ENCODE results near the gene RBPJL. TPM values are rescaled to one million over a fixed set of nuclear protein-coding genes. Genes with fewer than 3 reads are reported as not detected.

Gene RBPJL
- total RNA-seq, 1 experiment from 2014 or later: not detected

- H3K27me3 ChIP-seq (ENCODE audit: low read length): no peaks in the 10 kb centered on the region
- no TSS peak for BruUV-seq (replicated peaks)
- H3K9me2 ChIP-seq (replicated peaks; ENCODE audit: low read length): no peaks in the 10 kb centered on the region
- intact Hi-C loops (cut with micrococcal nuclease): loop anchor here (10.0 kb wide), 1 partner anchor 432 kb away; no protein-coding TSS in a partner anchor
- ATAC-seq: no peak
- peaks cover 15% of the 10 kb centered on the region for H3F3A ChIP-seq (ENCODE audit: low read length, unreplicated experiment)
- no peak for DNase-seq
- peak overlapping the region; percentile 98 for H3K4me2 ChIP-seq (ENCODE audit: low read length)
- no peak overlapping the region for H2AFZ ChIP-seq (ENCODE audit: low read length)
- no peaks in the 10 kb centered on the region for H3K9me3 ChIP-seq (ENCODE audit: low read length)
- CTCF ChIA-PET: interaction anchor here (1.4 kb wide), 1 partner anchor 20 kb away, joined by 8 read pairs; no protein-coding TSS in a partner anchor
- H3K4me1 ChIP-seq (ENCODE audit: insufficient read depth, low read length): peaks cover 89% of the 10 kb centered on the region
- H3K4me3 ChIP-seq (ENCODE audit: low read length): peak overlapping the region; percentile 61
- POLR2A ChIA-PET (ENCODE audit: unreplicated experiment): no interaction called here
- peaks cover 28% of the 10 kb centered on the region for H3K36me3 ChIP-seq (ENCODE audit: low read depth, low read length)
- H4K20me1 ChIP-seq (ENCODE audit: low read length): peaks cover 42% of the 10 kb centered on the region
- peaks cover 97% of the 10 kb centered on the region for H3K79me2 ChIP-seq (ENCODE audit: low read length)
- peak overlapping the region; percentile 95 for H3K27ac ChIP-seq (ENCODE audit: low read length)
- TF ChIP-seq CTCF (conservative IDR thresholded peaks at IDR 0.05; ENCODE audit: low read depth, low read length) (no peak), EZH2phosphoT487 (IDR thresholded peaks at IDR 0.05; ENCODE audit: borderline replicate concordance, low read length) (no peak)
- peak overlapping the region; percentile 82 for H3K9ac ChIP-seq (ENCODE audit: low read length)
Measured at GRCh38 chr20:45342855-45343531, 36.4 kb downstream of the RBPJL start.

- Histone ChIP-seq H3K27me3 (ENCODE audit: low read length) (no peaks in the 10 kb centered on the region), H3K9ac (ENCODE audit: low read length) (peak overlapping the region; percentile 82), H3K36me3 (ENCODE audit: low read depth, low read length) (peaks cover 27% of the 10 kb centered on the region), H3K9me2 (replicated peaks; ENCODE audit: low read length) (no peaks in the 10 kb centered on the region), H4K20me1 (ENCODE audit: low read length) (peaks cover 43% of the 10 kb centered on the region), H3K4me2 (ENCODE audit: low read length) (peak overlapping the region; percentile 98), H3K9me3 (ENCODE audit: low read length) (no peaks in the 10 kb centered on the region), H2AFZ (ENCODE audit: low read length) (no peak overlapping the region), H3K27ac (ENCODE audit: low read length) (peak overlapping the region; percentile 95), H3K4me1 (ENCODE audit: insufficient read depth, low read length) (peaks cover 86% of the 10 kb centered on the region), H3K4me3 (ENCODE audit: low read length) (peak overlapping the region; percentile 61), H3K79me2 (ENCODE audit: low read length) (peaks cover 93% of the 10 kb centered on the region), H3F3A (ENCODE audit: low read length, unreplicated experiment) (peaks cover 15% of the 10 kb centered on the region)
- TSS peak; percentile 1 for BruUV-seq (replicated peaks)
- peak; percentile 71 for DNase-seq
- TF ChIP-seq EZH2phosphoT487 (IDR thresholded peaks at IDR 0.05; ENCODE audit: borderline replicate concordance, low read length) (no peak), CTCF (conservative IDR thresholded peaks at IDR 0.05; ENCODE audit: low read depth, low read length) (no peak), EZH2 (IDR thresholded peaks at IDR 0.05; ENCODE audit: low read length, unreplicated experiment) (no peak)
- ChIA-PET POLR2A (ENCODE audit: unreplicated experiment) (interaction anchor here (0.7 to 1.0 kb wide), 4 partner anchors 14 to 590 kb away, joined by 3 to 4 read pairs (median 3); partner anchors contain the start of gene SYS1), CTCF (interaction anchor here (1.4 to 2.0 kb wide), 2 partner anchors 19 to 21 kb away, joined by 8 to 14 read pairs; partner anchors contain the start of gene SYS1)
- ATAC-seq: peak; percentile 0; the same call in 1 of the 2 replicates
- intact Hi-C loops (cut with micrococcal nuclease): loop anchor here (1.0 to 10.0 kb wide), 2 partner anchors 7 to 431 kb away; no protein-coding TSS in a partner anchor
Measured at GRCh38 chr20:45343532-45344167, 37.0 kb downstream of the RBPJL start.
